GM18873 (cell line): ENCODE data around the gene IYD.

Source experiments
- ATAC-seq: cut with Tn5 transposase; IDR thresholded peaks from one replicate; pipeline ENCODE4 v1.9.1; 2021; ENCODE audit warnings: mild to moderate bottlenecking, moderate library complexity, moderate number of reproducible peaks; ENCODE audit not compliant: unreplicated experiment, low FRiP score

The IYD gene

GRCh38 chr6:150368762-150369161 is at the start of gene IYD:
IYD (plus strand) TSS chr6:150369012; CDS start chr6:150369032, 20 bp downstream.
- no peak for ATAC-seq

- ATAC-seq: no peak
Observed at GRCh38 chr6:150319924-150320323, 48.9 kb upstream of the IYD start.

GRCh38 chr6:150320442-150320841 is 48.4 kb upstream of the IYD start:
- no peak for ATAC-seq

GRCh38 chr6:150322466-150322871 is 46.3 kb upstream of the IYD start:
- no peak for ATAC-seq

- ATAC-seq: no peak
Observed at GRCh38 chr6:150323205-150323604, 45.6 kb upstream of the IYD start.

- no peak for ATAC-seq
Observed at GRCh38 chr6:150324044-150324443, 44.8 kb upstream of the IYD start.

GRCh38 chr6:150325066-150325772 is 43.6 kb upstream of the IYD start:
- ATAC-seq: no peak

- ATAC-seq: no peak
Observed at GRCh38 chr6:150327117-150327774, 41.6 kb upstream of the IYD start.

GRCh38 chr6:150328744-150329405 is 39.9 kb upstream of the IYD start:
- ATAC-seq: no peak

- no peak for ATAC-seq
Observed at GRCh38 chr6:150331344-150331743, 37.5 kb upstream of the IYD start.

GRCh38 chr6:150332939-150333584 is 35.8 kb upstream of the IYD start:
- no peak for ATAC-seq

GRCh38 chr6:150333585-150333941 is 35.2 kb upstream of the IYD start:
- ATAC-seq: no peak

- no peak for ATAC-seq
Observed at GRCh38 chr6:150334790-150335783, 33.7 kb upstream of the IYD start.

- ATAC-seq: no peak
Observed at GRCh38 chr6:150336299-150336698, 32.5 kb upstream of the IYD start.

GRCh38 chr6:150336708-150337107 is 32.1 kb upstream of the IYD start:
- no peak for ATAC-seq

GRCh38 chr6:150342126-150342525 is 26.7 kb upstream of the IYD start:
- no peak for ATAC-seq

GRCh38 chr6:150343434-150343833 is 25.4 kb upstream of the IYD start:
- no peak for ATAC-seq

GRCh38 chr6:150345781-150346180 is 23.0 kb upstream of the IYD start:
- ATAC-seq: no peak

GRCh38 chr6:150346346-150346745 is 22.5 kb upstream of the IYD start:
- ATAC-seq: no peak

GRCh38 chr6:150347845-150348244 is 21.0 kb upstream of the IYD start:
- no peak for ATAC-seq
